GM12878 (cell line): ENCODE data around the gene HSPA12B. TPM values are rescaled to one million over a fixed set of nuclear protein-coding genes. Genes with fewer than 3 reads are reported as not detected.

ENCODE experiments used
- ATAC-seq: fragments of 200-7000 bp; cut with Tn5 transposase; 3 replicates; pipeline ENCODE4 v1.9.1; 2020; ENCODE audit warnings: mild to moderate bottlenecking, moderate library complexity
- BruUV-seq: library from RNA; stranded (reverse); fragments of 400-500 nt; replicated peaks from 2 replicates; lab custom pipeline; 2021; lab: Mats Ljungman, UMichigan
- CTCF ChIA-PET: fragments of 300-600 bp; sonication (Branson Sonifier 250); formaldehyde crosslinking; extraction: SDS; loops from one replicate; lab custom pipeline; 2021; ENCODE audit warnings: inconsistent platforms; lab: Yijun Ruan, JAX
- POLR2A ChIA-PET: fragments of 350-600 bp; formaldehyde crosslinking; extraction: SDS; loops from one replicate; lab custom pipeline; 2021; ENCODE audit warnings: inconsistent platforms; lab: Charles Lee
- RAD21 ChIA-PET: fragments of 300-600 bp; sonication (Branson Sonifier 250); formaldehyde crosslinking; loops from one replicate; lab custom pipeline; 2023; ENCODE audit warnings: antibody characterized with exemption; ENCODE audit not compliant: unreplicated experiment; lab: Charles Lee
- SMC1A ChIA-PET: fragments of 300-600 bp; sonication (Branson Sonifier 250); formaldehyde crosslinking; loops from one replicate; lab custom pipeline; 2023; ENCODE audit not compliant: unreplicated experiment, uncharacterized antibody; lab: Charles Lee
- DNase-seq: peaks from one replicate; pipeline ENCODE4 v3.0.0-alpha.2; 2011; ENCODE audit warnings: low read depth, low spot score
- FAIRE-seq: peaks from 3 replicates; lab custom pipeline; 2011; peaks lifted over from hg19 to GRCh38; lab: Jason Lieb, UNC
- H2AFZ ChIP-seq: 2 replicates; pipeline ENCODE4 v1.6.0; 2011; ENCODE audit warnings: low read depth, low read length, control low read depth; ENCODE audit not compliant: control insufficient read depth
- H3K27ac ChIP-seq: 2 replicates; pipeline ENCODE4 v1.5.1; 2011; ENCODE audit warnings: control low read depth; ENCODE audit not compliant: control insufficient read depth, insufficient read depth
- H3K27me3 ChIP-seq, 2 experiments: replicated peaks in 1 of 2; 2 replicates each; pipeline versions ENCODE4 v1.6.0 to v1.6.1; 2011; ENCODE audit warnings: low read length in 1 of 2; ENCODE audit not compliant: control insufficient read depth in 2 of 2, insufficient read depth in 2 of 2
- H3K36me3 ChIP-seq, 2 experiments: 2 replicates each; pipeline ENCODE4 v1.5.1; 2011; ENCODE audit warnings: low read length in 1 of 2; ENCODE audit not compliant: control insufficient read depth in 2 of 2, insufficient read depth in 2 of 2
- H3K4me1 ChIP-seq: 2 replicates; pipeline ENCODE4 v1.6.1; 2011; ENCODE audit warnings: mild to moderate bottlenecking, low read length, moderate library complexity, mixed read lengths; ENCODE audit not compliant: control insufficient read depth, insufficient read depth
- H3K4me2 ChIP-seq: 2 replicates; pipeline ENCODE4 v1.6.0; 2011; ENCODE audit warnings: control low read depth; ENCODE audit not compliant: control insufficient read depth, insufficient read depth
- H3K4me3 ChIP-seq: fragments of 200-600 bp; sonication (generic); 2 replicates; pipeline ENCODE4 v1.5.1; 2016
- H3K79me2 ChIP-seq: 2 replicates; pipeline ENCODE4 v1.6.0; 2011; ENCODE audit warnings: low read length; ENCODE audit not compliant: control insufficient read depth, insufficient read depth
- H3K9ac ChIP-seq: 2 replicates; pipeline ENCODE4 v1.8.0; 2011; ENCODE audit warnings: low read length, control low read depth, mixed read lengths; ENCODE audit not compliant: control insufficient read depth, insufficient read depth
- H3K9me3 ChIP-seq: replicated peaks from 3 replicates; pipeline ENCODE4 v1.5.1; 2011; ENCODE audit warnings: mild to moderate bottlenecking, low read length; ENCODE audit not compliant: control insufficient read depth, insufficient read depth
- H4K20me1 ChIP-seq: 2 replicates; pipeline ENCODE4 v1.6.0; 2011; ENCODE audit not compliant: control insufficient read depth, insufficient read depth
- CBX3 ChIP-seq: fragments of 200-600 bp; sonication (generic); IDR thresholded peaks from 2 replicates; pipeline ENCODE4 v1.6.1; 2016; ENCODE audit warnings: low read depth, borderline replicate concordance
- CREB1 ChIP-seq: IDR thresholded peaks from 2 replicates; pipeline ENCODE4 v1.6.1; 2012; ENCODE audit warnings: low read depth, mild to moderate bottlenecking, inconsistent platforms
- EP300 ChIP-seq, 2 experiments: fragments of 150-350 bp in 1 of 2; IDR thresholded peaks; 2 replicates each; pipeline ENCODE4 v1.6.1; 2011 to 2012; ENCODE audit warnings: low read depth in 2 of 2, low read length in 2 of 2, borderline replicate concordance in 1 of 2, improper control_type of control experiment in 1 of 2, inconsistent platforms in 1 of 2; ENCODE audit not compliant: control insufficient read depth in 1 of 2
- IRF3 ChIP-seq: fragments of 450-650 bp; IDR thresholded peaks from 2 replicates; pipeline ENCODE4 v1.6.1; 2014; ENCODE audit warnings: mild to moderate bottlenecking
- MAX ChIP-seq: IDR thresholded peaks from 2 replicates; pipeline ENCODE4 v1.6.1; 2012; ENCODE audit warnings: low read depth, low read length, improper control_type of control experiment
- MXI1 ChIP-seq: fragments of 150-350 bp; IDR thresholded peaks from 2 replicates; pipeline ENCODE4 v1.6.1; 2011; ENCODE audit warnings: low read depth, mild to moderate bottlenecking, inconsistent platforms, low read length, improper control_type of control experiment
- MYC ChIP-seq: IDR thresholded peaks from 2 replicates; pipeline ENCODE4 v1.6.1; 2011; ENCODE audit warnings: mild to moderate bottlenecking, low read length, moderate library complexity, inconsistent platforms; ENCODE audit not compliant: insufficient read depth, insufficient replicate concordance, insufficient read length, severe bottlenecking
- NFIC ChIP-seq: IDR thresholded peaks from 2 replicates; pipeline ENCODE4 v1.6.1; 2012; ENCODE audit warnings: low read depth, mild to moderate bottlenecking, inconsistent platforms, low read length, moderate library complexity
- NR2C1 ChIP-seq: fragments of 450-650 bp; IDR thresholded peaks from 2 replicates; pipeline ENCODE4 v1.6.1; 2017; ENCODE audit warnings: antibody characterized with exemption, mild to moderate bottlenecking, moderate library complexity
- RELA ChIP-seq: fragments of 450-650 bp; IDR thresholded peaks from 2 replicates; pipeline ENCODE4 v1.8.0; 2014; ENCODE audit warnings: borderline replicate concordance; ENCODE audit not compliant: partially characterized antibody
- STAT1 ChIP-seq: fragments of 450-650 bp; conservative IDR thresholded peaks from 2 replicates; pipeline ENCODE4 v1.6.1; 2014; ENCODE audit warnings: antibody characterized with exemption, mild to moderate bottlenecking
- TBL1XR1 ChIP-seq: IDR thresholded peaks from 2 replicates; pipeline ENCODE4 v1.6.1; 2012; ENCODE audit warnings: low read depth, low read length, improper control_type of control experiment
- WGBS: methylation state at CpG from one replicate; pipeline ENCODE4 v1.1.6; 2016; ENCODE audit warnings: low lambda C conversion rate; ENCODE audit not compliant: insufficient replicate concordance, insufficient coverage; ENCODE audit errors: missing lambda C conversion rate; 5-methylcytosine and 5-hydroxymethylcytosine counted together
- in situ Hi-C: fragments of 300-500 bp; cut with MboI; formaldehyde crosslinking; loops from 9 replicates; pipeline ENCODE4 v1.14.3; 2018; ENCODE audit warnings: mixed read lengths
- intact Hi-C: fragments of 100-400 bp; cut with micrococcal nuclease; formaldehyde crosslinking; loops from one replicate; pipeline ENCODE4 v1.14.2; 2022; ENCODE audit not compliant: unreplicated experiment
- polyA plus RNA-seq, 11 experiments: library from polyadenylated mRNA; depleted of rRNA in 4 of 11; unstranded in 6 of 11; stranded (reverse) in 5 of 11; fragments of >200 nt; fragmentation: Nextera tagmentation in 4 of 11; fragmentation: Illumina TruSeq in 1 of 11; extraction: Ambion mirVana in 4 of 11; extraction: Trizol in 1 of 11; gene quantifications; 1 replicate in 1 of 11; 2 replicates in 10 of 11; pipeline versions ENCODE4 v1.2.1 to v1.2.3, GENCODE V29; 2011 to 2016; ENCODE audit warnings: inconsistent platforms in 2 of 11, missing spikeins in 2 of 11, low read depth in 1 of 11
- total RNA-seq, 4 experiments: library from RNA; depleted of rRNA in 3 of 4; stranded (reverse); fragments of >200 nt in 3 of 4; fragmentation: Illumina TruSeq in 1 of 4; extraction: Trizol in 1 of 4; gene quantifications; 2 replicates each; pipeline versions ENCODE4 v1.2.1 to v1.2.3, GENCODE V29; 2013 to 2021

The HSPA12B gene
- total and polyA plus RNA-seq, 10 of the 15 experiments (the other 5 are each of a cell fraction or from before 2014, with no cell fraction given) = 0.08 TPM; not detected in 9

- no peak for TF ChIP-seq IRF3
- no peak for TF ChIP-seq CBX3
- TF ChIP-seq MAX = no peak
- TF ChIP-seq STAT1 = no peak
- no peak for TF ChIP-seq MYC
Measured at GRCh38 chr20:3711484-3711941, 21.0 kb upstream of the HSPA12B start (continued).

- H3K4me1 ChIP-seq = peaks cover 5% of the 10 kb centered on the region
- H3K36me3 ChIP-seq = no peaks in the 10 kb centered on the region
- intact Hi-C loops = loop anchor here (5.0 to 10.0 kb wide), 2 partner anchors 142 to 495 kb away; no protein-coding TSS in a partner anchor
- 67% methylated on average over 15 of the region's 15 CpGs for WGBS
- POLR2A ChIA-PET = interaction anchor here (0.6 kb wide), 1 partner anchor 11 kb away, joined by 4 read pairs; no protein-coding TSS in a partner anchor
- in situ Hi-C loops = no loop called here
- no peak within 1 kb of the TSS for H3K9ac ChIP-seq
- H3K4me3 ChIP-seq = no peak within 1 kb of the TSS
- H3K9me3 ChIP-seq = no peaks in the 10 kb centered on the region
- H4K20me1 ChIP-seq = no peaks in the 10 kb centered on the region
- TF ChIP-seq MXI1 (no peak), CREB1 (no peak), TBL1XR1 (no peak), NFIC (no peak), EP300 (IDR thresholded peaks at IDR 0.05; ENCODE audit: borderline replicate concordance in 1 of 2, control insufficient read depth in 1 of 2, low read depth in 2 of 2, low read length in 2 of 2) (no peak), RELA (no peak), NR2C1 (no peak)
- TF ChIP-seq, all 136 proteins: peak for 0
- ChIA-PET RAD21 (no interaction called here), CTCF (interaction anchor here (2.0 to 3.8 kb wide), 3 partner anchors 35 to 149 kb away, joined by 6 to 51 read pairs (median 9); partner anchors contain the start of gene ADISSP), SMC1A (no interaction called here)
- Histone ChIP-seq H3K27me3 (no peaks in the 10 kb centered on the region), H3K4me2 (no peak within 1 kb of the TSS), H2AFZ (no peak within 1 kb of the TSS; the same call in 1 of the 2 replicates), H3K79me2 (no peaks in the 10 kb centered on the region), H3K27ac (no peak within 1 kb of the TSS)
- FAIRE-seq (no peak), ATAC-seq (no peak), DNase-seq (no peak)
- BruUV-seq = no TSS peak
Measured at GRCh38 chr20:3712279-3712873, 20.1 kb upstream of the HSPA12B start, which contains the start of gene SIGLEC1. TSS of gene SIGLEC1 (minus strand) at chr20:3712600. CDS start at chr20:3707128, 5,472 bp downstream.
